Skeletal muscle satellite cell (primary cell): ENCODE measurements around the gene GNPTAB.

Experiments
- H3K27me3 ChIP-seq: 2 replicates; pipeline ENCODE4 v1.7.0; 2013; ENCODE audit warnings: low read length; ENCODE audit not compliant: control insufficient read depth, insufficient read depth
- H3K36me3 ChIP-seq: 2 replicates; pipeline ENCODE4 v1.7.0; 2013; ENCODE audit warnings: mild to moderate bottlenecking, control low read depth, low read length; ENCODE audit not compliant: insufficient read depth
- H3K4me1 ChIP-seq: 2 replicates; pipeline ENCODE4 v1.7.0; 2013; ENCODE audit warnings: low read length; ENCODE audit not compliant: control insufficient read depth, insufficient read depth
- H3K4me2 ChIP-seq: 2 replicates; pipeline ENCODE4 v1.7.0; 2013; ENCODE audit warnings: mild to moderate bottlenecking, low read length
- H3K4me3 ChIP-seq: 2 replicates; pipeline ENCODE4 v1.7.0; 2013; ENCODE audit warnings: low read length
- H3K9ac ChIP-seq: 2 replicates; pipeline ENCODE4 v1.7.0; 2013; ENCODE audit warnings: mild to moderate bottlenecking, low read depth, low read length, moderate library complexity
- H3K9me3 ChIP-seq: replicated peaks from 2 replicates; pipeline ENCODE4 v1.7.0; 2013; ENCODE audit warnings: mild to moderate bottlenecking, control low read depth, low read length

GNPTAB gene

GRCh38 chr12:101799774-101800173 is 31.0 kb downstream of the GNPTAB start:
- H3K9ac ChIP-seq, result no peak overlapping the region
- no peak overlapping the region for H3K4me3 ChIP-seq
- no peaks in the 10 kb centered on the region for H3K9me3 ChIP-seq
- H3K36me3 ChIP-seq, result no peaks in the 10 kb centered on the region
- no peaks in the 10 kb centered on the region for H3K4me1 ChIP-seq
- H3K27me3 ChIP-seq, result no peaks in the 10 kb centered on the region
- no peak overlapping the region for H3K4me2 ChIP-seq

- no peak overlapping the region for H3K9ac ChIP-seq
- H3K36me3 ChIP-seq, result no peaks in the 10 kb centered on the region
- no peak overlapping the region for H3K4me3 ChIP-seq
- no peaks in the 10 kb centered on the region for H3K9me3 ChIP-seq
- H3K4me1 ChIP-seq, result peaks cover 12% of the 10 kb centered on the region
- no peak overlapping the region for H3K4me2 ChIP-seq
- no peaks in the 10 kb centered on the region for H3K27me3 ChIP-seq
These were observed 35.0 kb downstream of the GNPTAB start for GRCh38 chr12:101795786-101796185.

GRCh38 chr12:101795013-101795412 is 35.7 kb downstream of the GNPTAB start:
- Histone ChIP-seq H3K4me1 (peaks cover 12% of the 10 kb centered on the region), H3K9ac (no peak overlapping the region), H3K9me3 (no peaks in the 10 kb centered on the region), H3K27me3 (no peaks in the 10 kb centered on the region), H3K4me2 (no peak overlapping the region), H3K4me3 (no peak overlapping the region), H3K36me3 (no peaks in the 10 kb centered on the region)

- no peaks in the 10 kb centered on the region for H3K27me3 ChIP-seq
- no peak overlapping the region for H3K4me2 ChIP-seq
- H3K4me1 ChIP-seq, result peaks cover 12% of the 10 kb centered on the region
- no peaks in the 10 kb centered on the region for H3K9me3 ChIP-seq
- no peak overlapping the region for H3K9ac ChIP-seq
- H3K36me3 ChIP-seq, result no peaks in the 10 kb centered on the region
- no peak overlapping the region for H3K4me3 ChIP-seq
These were observed 36.2 kb downstream of the GNPTAB start for GRCh38 chr12:101794574-101794973.

GRCh38 chr12:101793401-101793800 is 37.4 kb downstream of the GNPTAB start:
- Histone ChIP-seq H3K9ac (peak overlapping the region; percentile 32), H3K4me3 (no peak overlapping the region), H3K4me1 (peaks cover 12% of the 10 kb centered on the region), H3K4me2 (no peak overlapping the region), H3K27me3 (no peaks in the 10 kb centered on the region), H3K9me3 (no peaks in the 10 kb centered on the region), H3K36me3 (no peaks in the 10 kb centered on the region)

GRCh38 chr12:101792046-101792931 is 38.5 kb downstream of the GNPTAB start:
- H3K27me3 ChIP-seq, result no peaks in the 10 kb centered on the region
- H3K9me3 ChIP-seq, result no peaks in the 10 kb centered on the region
- H3K36me3 ChIP-seq, result no peaks in the 10 kb centered on the region
- H3K4me3 ChIP-seq, result no peak overlapping the region
- no peak overlapping the region for H3K4me2 ChIP-seq
- H3K4me1 ChIP-seq, result peaks cover 12% of the 10 kb centered on the region
- no peak overlapping the region for H3K9ac ChIP-seq

GRCh38 chr12:101789171-101789570 is 41.6 kb downstream of the GNPTAB start:
- Histone ChIP-seq H3K4me2 (no peak overlapping the region), H3K4me3 (no peak overlapping the region), H3K4me1 (peaks cover 15% of the 10 kb centered on the region), H3K9me3 (no peaks in the 10 kb centered on the region), H3K9ac (no peak overlapping the region), H3K27me3 (no peaks in the 10 kb centered on the region), H3K36me3 (no peaks in the 10 kb centered on the region)

- H3K27me3 ChIP-seq, result no peaks in the 10 kb centered on the region
- no peaks in the 10 kb centered on the region for H3K9me3 ChIP-seq
- no peak overlapping the region for H3K9ac ChIP-seq
- peaks cover 15% of the 10 kb centered on the region for H3K4me1 ChIP-seq
- H3K4me3 ChIP-seq, result no peak overlapping the region
- no peaks in the 10 kb centered on the region for H3K36me3 ChIP-seq
- no peak overlapping the region for H3K4me2 ChIP-seq
These were observed 45.1 kb downstream of the GNPTAB start for GRCh38 chr12:101785671-101786070.

- Histone ChIP-seq H3K36me3 (no peaks in the 10 kb centered on the region), H3K4me3 (no peak overlapping the region), H3K27me3 (no peaks in the 10 kb centered on the region), H3K9me3 (no peaks in the 10 kb centered on the region), H3K9ac (no peak overlapping the region), H3K4me1 (peaks cover 15% of the 10 kb centered on the region), H3K4me2 (no peak overlapping the region)
These were observed 46.4 kb downstream of the GNPTAB start for GRCh38 chr12:101784376-101784775.

- Histone ChIP-seq H3K9ac (no peak overlapping the region), H3K27me3 (no peaks in the 10 kb centered on the region), H3K4me1 (peaks cover 15% of the 10 kb centered on the region), H3K4me3 (no peak overlapping the region), H3K9me3 (no peaks in the 10 kb centered on the region), H3K4me2 (no peak overlapping the region), H3K36me3 (no peaks in the 10 kb centered on the region)
These were observed 46.9 kb downstream of the GNPTAB start for GRCh38 chr12:101783838-101784237.

GRCh38 chr12:101783150-101783549 is 47.6 kb downstream of the GNPTAB start:
- no peak overlapping the region for H3K4me2 ChIP-seq

GRCh38 chr12:101782273-101782731 is 48.5 kb downstream of the GNPTAB start:
- no peaks in the 10 kb centered on the region for H3K27me3 ChIP-seq
- H3K4me1 ChIP-seq, result peaks cover 15% of the 10 kb centered on the region
- no peaks in the 10 kb centered on the region for H3K9me3 ChIP-seq
- no peaks in the 10 kb centered on the region for H3K36me3 ChIP-seq
- peak overlapping the region; percentile 2 for H3K4me2 ChIP-seq
- no peak overlapping the region for H3K9ac ChIP-seq
- H3K4me3 ChIP-seq, result no peak overlapping the region

More at GRCh38 chr12:101783150-101783549, 47.6 kb downstream of the GNPTAB start:
- Histone ChIP-seq H3K4me3 (no peak overlapping the region), H3K36me3 (no peaks in the 10 kb centered on the region), H3K9ac (no peak overlapping the region), H3K27me3 (no peaks in the 10 kb centered on the region), H3K4me1 (peaks cover 15% of the 10 kb centered on the region), H3K9me3 (no peaks in the 10 kb centered on the region)
